GM18909 (cell line): ENCODE measurements around the gene ZDHHC14.
A peak's percentile ranks its signal among the peaks of the same experiment; 100 is the strongest.
"Not testable (repeated sequence)": the region's sequence is repeated elsewhere in the genome, so short reads cannot be mapped to it uniquely, and the experiment has no call there.

ENCODE experiments used
- ATAC-seq: cut with Tn5 transposase; IDR thresholded peaks from one replicate; pipeline ENCODE4 v1.9.1; 2021; ENCODE audit warnings: mild to moderate bottlenecking; ENCODE audit not compliant: unreplicated experiment, poor library complexity

Gene ZDHHC14

GRCh38 chr6:157584036-157584435 is 203.0 kb downstream of the ZDHHC14 start:
- ATAC-seq = no peak

- ATAC-seq = peak; percentile 59
Measured at GRCh38 chr6:157585274-157586087, 204.5 kb downstream of the ZDHHC14 start.

- no peak for ATAC-seq
Measured at GRCh38 chr6:157586088-157586414, 205.1 kb downstream of the ZDHHC14 start.

GRCh38 chr6:157586476-157587126 is 205.6 kb downstream of the ZDHHC14 start:
- no peak for ATAC-seq

GRCh38 chr6:157587127-157587926 is 206.3 kb downstream of the ZDHHC14 start:
- ATAC-seq = no peak

- ATAC-seq = not testable (repeated sequence)
Measured at GRCh38 chr6:157590654-157591053, 209.7 kb downstream of the ZDHHC14 start.

GRCh38 chr6:157592541-157592940 is 211.6 kb downstream of the ZDHHC14 start:
- no peak for ATAC-seq

GRCh38 chr6:157592980-157593379 is 212.0 kb downstream of the ZDHHC14 start:
- no peak for ATAC-seq

GRCh38 chr6:157593596-157593995 is 212.6 kb downstream of the ZDHHC14 start:
- no peak for ATAC-seq

- no peak for ATAC-seq
Measured at GRCh38 chr6:157594292-157594691, 213.3 kb downstream of the ZDHHC14 start.

- ATAC-seq = no peak
Measured at GRCh38 chr6:157595768-157596167, 214.8 kb downstream of the ZDHHC14 start.

- no peak for ATAC-seq
Measured at GRCh38 chr6:157596461-157596860, 215.5 kb downstream of the ZDHHC14 start.

- ATAC-seq = no peak
Measured at GRCh38 chr6:157596886-157597285, 215.9 kb downstream of the ZDHHC14 start.

- ATAC-seq = no peak
Measured at GRCh38 chr6:157597461-157598312, 216.7 kb downstream of the ZDHHC14 start.

GRCh38 chr6:157599191-157599590 is 218.2 kb downstream of the ZDHHC14 start:
- ATAC-seq = no peak

GRCh38 chr6:157600807-157601206 is 219.8 kb downstream of the ZDHHC14 start:
- no peak for ATAC-seq

GRCh38 chr6:157602521-157603295 is 221.7 kb downstream of the ZDHHC14 start:
- no peak for ATAC-seq

- no peak for ATAC-seq
Measured at GRCh38 chr6:157603314-157603940, 222.4 kb downstream of the ZDHHC14 start.

- no peak for ATAC-seq
Measured at GRCh38 chr6:157603971-157604370, 223.0 kb downstream of the ZDHHC14 start.
